ENCODE results near the gene CEBPB.

CEBPB gene

DNA sequence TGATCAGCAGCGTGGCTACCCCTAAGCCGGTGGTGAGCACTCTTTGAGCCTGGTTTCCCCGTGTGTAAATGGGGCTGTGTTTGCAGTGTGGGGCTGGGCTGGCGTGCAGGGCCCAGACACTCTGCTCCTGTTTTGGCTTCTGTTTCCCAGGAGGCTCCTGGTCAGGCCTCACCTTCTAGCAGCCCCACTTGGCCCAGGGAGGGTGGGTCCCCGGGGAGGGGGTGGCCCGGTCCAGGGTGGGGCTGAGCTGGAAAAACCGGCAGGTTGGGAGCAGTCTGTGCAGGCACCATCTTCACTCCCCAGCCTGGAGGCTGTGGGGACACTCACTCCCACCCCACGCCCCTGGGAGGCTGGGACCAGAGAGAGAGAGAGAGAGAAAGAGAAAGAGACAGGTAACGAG lies 25.3 kb downstream of the CEBPB start:
- Histone ChIP-seq H2AFZ (ENCODE audit: low read length, unreplicated experiment) (no peak overlapping the region), H3K4me1 (ENCODE audit: control insufficient read depth, insufficient read depth, low read length, unreplicated experiment) (peaks cover 5% of the 10 kb centered on the region), H3K27ac (ENCODE audit: low read depth, low read length) (no peak overlapping the region), H3K27me3 (ENCODE audit: insufficient read depth, low read length) (no peaks in the 10 kb centered on the region), H3K4me3 (ENCODE audit: low read depth, low read length) (no peak overlapping the region), H3K79me2 (ENCODE audit: control insufficient read depth, insufficient read depth, low read length, unreplicated experiment) (no peaks in the 10 kb centered on the region), H3K36me3 (ENCODE audit: insufficient read depth, low read length) (no peaks in the 10 kb centered on the region)

- Histone ChIP-seq H2AFZ (ENCODE audit: low read length, unreplicated experiment) (no peak overlapping the region), H3K79me2 (ENCODE audit: control insufficient read depth, insufficient read depth, low read length, unreplicated experiment) (no peaks in the 10 kb centered on the region), H3K4me3 (ENCODE audit: low read depth, low read length) (no peak overlapping the region), H3K27me3 (ENCODE audit: insufficient read depth, low read length) (no peaks in the 10 kb centered on the region), H3K27ac (ENCODE audit: low read depth, low read length) (no peak overlapping the region), H3K36me3 (ENCODE audit: insufficient read depth, low read length) (no peaks in the 10 kb centered on the region), H3K4me1 (ENCODE audit: control insufficient read depth, insufficient read depth, low read length, unreplicated experiment) (peaks cover 13% of the 10 kb centered on the region)
Measured at GRCh38 chr20:50216543-50217206, 26.0 kb downstream of the CEBPB start.

DNA sequence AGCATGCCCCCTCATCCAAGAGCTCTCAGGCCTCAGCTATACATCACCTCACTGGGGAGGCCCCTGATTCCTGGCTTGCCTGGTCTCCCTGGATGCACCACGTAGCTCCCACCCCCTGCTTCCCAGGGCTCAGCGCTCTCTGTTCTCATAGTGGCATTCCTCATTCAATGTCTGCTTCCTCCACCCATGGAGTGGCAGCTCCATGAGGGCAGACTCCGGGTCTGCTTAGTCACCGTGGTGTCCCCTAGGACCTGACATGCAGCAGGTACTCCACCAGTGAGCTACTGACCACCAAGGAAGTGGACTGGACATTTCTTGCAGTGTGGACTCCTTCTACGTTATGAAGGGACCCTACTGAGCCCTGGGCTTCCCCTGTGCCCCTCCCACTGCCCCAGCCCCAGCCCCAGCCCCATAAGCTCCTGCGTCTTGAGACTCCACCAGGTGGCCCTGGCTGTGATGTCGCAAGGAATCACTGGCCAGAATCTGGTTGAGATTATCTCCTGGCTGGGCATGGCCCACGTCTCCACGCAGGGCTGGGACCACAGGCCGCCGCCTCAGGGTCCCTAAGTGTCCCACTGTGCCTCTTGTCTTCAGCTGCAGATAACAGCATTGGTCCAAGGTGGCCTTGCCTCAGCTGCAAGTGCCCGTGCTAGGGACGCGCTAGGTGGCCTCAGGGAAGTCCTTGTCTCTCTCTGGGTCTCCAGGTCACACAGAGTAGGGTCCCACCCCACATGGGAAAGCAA lies 26.7 kb downstream of the CEBPB start:
- H3K36me3 ChIP-seq (ENCODE audit: insufficient read depth, low read length), result no peaks in the 10 kb centered on the region
- H3K4me3 ChIP-seq (ENCODE audit: low read depth, low read length), result no peak overlapping the region
- H3K27me3 ChIP-seq (ENCODE audit: insufficient read depth, low read length), result no peaks in the 10 kb centered on the region
- H3K4me1 ChIP-seq (ENCODE audit: control insufficient read depth, insufficient read depth, low read length, unreplicated experiment), result peaks cover 19% of the 10 kb centered on the region
- no peak overlapping the region for H2AFZ ChIP-seq (ENCODE audit: low read length, unreplicated experiment)
- no peaks in the 10 kb centered on the region for H3K79me2 ChIP-seq (ENCODE audit: control insufficient read depth, insufficient read depth, low read length, unreplicated experiment)
- H3K27ac ChIP-seq (ENCODE audit: low read depth, low read length), result no peak overlapping the region

GRCh38 chr20:50218987-50219435 lies 28.4 kb downstream of the CEBPB start:
- no peaks in the 10 kb centered on the region for H3K36me3 ChIP-seq (ENCODE audit: insufficient read depth, low read length)
- no peak overlapping the region for H3K27ac ChIP-seq (ENCODE audit: low read depth, low read length)
- H3K79me2 ChIP-seq (ENCODE audit: control insufficient read depth, insufficient read depth, low read length, unreplicated experiment), result no peaks in the 10 kb centered on the region
- H2AFZ ChIP-seq (ENCODE audit: low read length, unreplicated experiment), result no peak overlapping the region
- H3K4me1 ChIP-seq (ENCODE audit: control insufficient read depth, insufficient read depth, low read length, unreplicated experiment), result peaks cover 19% of the 10 kb centered on the region
- H3K4me3 ChIP-seq (ENCODE audit: low read depth, low read length), result no peak overlapping the region
- H3K27me3 ChIP-seq (ENCODE audit: insufficient read depth, low read length), result no peaks in the 10 kb centered on the region

GRCh38 chr20:50219600-50219999 lies 29.0 kb downstream of the CEBPB start:
- Histone ChIP-seq H3K27me3 (ENCODE audit: insufficient read depth, low read length) (no peaks in the 10 kb centered on the region), H3K27ac (ENCODE audit: low read depth, low read length) (no peak overlapping the region), H3K79me2 (ENCODE audit: control insufficient read depth, insufficient read depth, low read length, unreplicated experiment) (no peaks in the 10 kb centered on the region), H3K4me3 (ENCODE audit: low read depth, low read length) (no peak overlapping the region), H2AFZ (ENCODE audit: low read length, unreplicated experiment) (no peak overlapping the region), H3K36me3 (ENCODE audit: insufficient read depth, low read length) (no peaks in the 10 kb centered on the region), H3K4me1 (ENCODE audit: control insufficient read depth, insufficient read depth, low read length, unreplicated experiment) (peaks cover 19% of the 10 kb centered on the region)

DNA sequence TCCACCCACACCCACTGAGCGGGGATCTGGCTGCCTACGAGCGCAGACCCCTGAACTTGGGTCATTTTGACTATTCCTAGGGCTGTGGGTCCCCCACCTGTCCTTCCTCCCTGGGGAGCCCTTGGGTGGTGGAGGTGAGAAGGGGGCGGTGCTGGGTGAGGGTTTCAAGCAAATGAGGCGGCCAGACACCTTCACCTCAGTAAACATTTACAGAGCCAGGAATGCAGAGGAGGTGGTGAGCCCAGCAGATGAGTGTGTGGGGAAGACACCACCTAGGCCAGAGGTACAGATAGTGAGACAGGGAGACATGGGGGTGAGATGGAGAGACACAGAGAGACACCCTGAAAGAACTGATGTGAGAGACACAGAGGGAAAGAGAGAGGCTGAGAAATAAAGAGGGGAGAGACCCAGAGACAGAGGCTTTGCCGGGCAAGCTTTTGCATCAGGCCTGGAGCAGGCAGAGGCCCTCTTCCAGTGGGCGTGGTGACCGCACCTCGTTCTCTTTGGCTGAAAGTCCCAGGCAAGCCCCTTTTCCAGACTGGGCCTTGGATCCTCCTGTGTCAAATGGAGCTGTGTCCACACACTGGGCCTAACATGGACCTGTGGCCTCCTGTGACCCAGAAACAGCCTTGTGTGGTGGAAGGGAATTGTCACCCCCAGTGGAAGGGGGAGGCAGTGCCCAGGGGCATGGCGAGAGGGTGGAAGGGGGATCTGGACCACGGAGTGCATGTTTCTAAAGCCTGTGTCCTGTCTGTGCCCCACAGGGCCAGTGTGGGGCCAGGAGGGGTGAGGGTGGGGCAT lies 29.7 kb downstream of the CEBPB start:
- Histone ChIP-seq H3K36me3 (ENCODE audit: insufficient read depth, low read length) (no peaks in the 10 kb centered on the region), H2AFZ (ENCODE audit: low read length, unreplicated experiment) (no peak overlapping the region), H3K27ac (ENCODE audit: low read depth, low read length) (0 out of 2 replicates have a peak overlapping the region, but pooled peaks have one; percentile 62), H3K4me1 (ENCODE audit: control insufficient read depth, insufficient read depth, low read length, unreplicated experiment) (peaks cover 26% of the 10 kb centered on the region), H3K79me2 (ENCODE audit: control insufficient read depth, insufficient read depth, low read length, unreplicated experiment) (no peaks in the 10 kb centered on the region), H3K27me3 (ENCODE audit: insufficient read depth, low read length) (no peaks in the 10 kb centered on the region), H3K4me3 (ENCODE audit: low read depth, low read length) (no peak overlapping the region)

DNA sequence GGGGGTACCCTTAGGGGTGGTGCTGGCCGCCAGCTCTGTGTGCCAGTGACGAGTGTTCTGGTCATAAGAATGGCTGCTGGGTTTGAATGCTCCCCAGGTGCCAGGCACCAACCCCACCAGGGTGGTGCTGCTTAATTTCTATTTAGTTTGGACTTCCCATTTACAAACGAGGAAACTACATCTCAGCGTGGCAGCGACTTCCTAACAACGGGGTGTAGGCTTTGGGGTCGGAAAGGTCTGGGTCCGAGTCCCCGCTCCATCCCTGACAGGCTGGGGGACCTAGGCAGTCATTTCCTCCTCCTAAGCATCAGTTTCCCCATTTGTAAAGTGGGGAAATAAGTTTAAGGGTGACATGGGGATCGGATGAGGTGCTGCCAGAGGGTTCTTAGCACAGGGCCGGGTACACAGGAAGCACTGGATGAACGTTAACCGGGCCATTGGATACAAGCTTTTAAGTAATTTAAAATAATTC lies 30.3 kb downstream of the CEBPB start:
- H2AFZ ChIP-seq (ENCODE audit: low read length, unreplicated experiment), result no peak overlapping the region
- peaks cover 26% of the 10 kb centered on the region for H3K4me1 ChIP-seq (ENCODE audit: control insufficient read depth, insufficient read depth, low read length, unreplicated experiment)
- no peaks in the 10 kb centered on the region for H3K36me3 ChIP-seq (ENCODE audit: insufficient read depth, low read length)
- H3K79me2 ChIP-seq (ENCODE audit: control insufficient read depth, insufficient read depth, low read length, unreplicated experiment), result no peaks in the 10 kb centered on the region
- H3K27me3 ChIP-seq (ENCODE audit: insufficient read depth, low read length), result no peaks in the 10 kb centered on the region
- peak overlapping the region; percentile 62 for H3K27ac ChIP-seq (ENCODE audit: low read depth, low read length)
- no peak overlapping the region for H3K4me3 ChIP-seq (ENCODE audit: low read depth, low read length)

- Histone ChIP-seq H3K79me2 (ENCODE audit: control insufficient read depth, insufficient read depth, low read length, unreplicated experiment) (no peaks in the 10 kb centered on the region), H3K36me3 (ENCODE audit: insufficient read depth, low read length) (no peaks in the 10 kb centered on the region), H3K27ac (ENCODE audit: low read depth, low read length) (peak overlapping the region; percentile 62), H3K27me3 (ENCODE audit: insufficient read depth, low read length) (no peaks in the 10 kb centered on the region), H3K4me3 (ENCODE audit: low read depth, low read length) (no peak overlapping the region), H3K4me1 (ENCODE audit: control insufficient read depth, insufficient read depth, low read length, unreplicated experiment) (peaks cover 28% of the 10 kb centered on the region), H2AFZ (ENCODE audit: low read length, unreplicated experiment) (no peak overlapping the region)
Measured at GRCh38 chr20:50221501-50222308, 31.1 kb downstream of the CEBPB start.

DNA sequence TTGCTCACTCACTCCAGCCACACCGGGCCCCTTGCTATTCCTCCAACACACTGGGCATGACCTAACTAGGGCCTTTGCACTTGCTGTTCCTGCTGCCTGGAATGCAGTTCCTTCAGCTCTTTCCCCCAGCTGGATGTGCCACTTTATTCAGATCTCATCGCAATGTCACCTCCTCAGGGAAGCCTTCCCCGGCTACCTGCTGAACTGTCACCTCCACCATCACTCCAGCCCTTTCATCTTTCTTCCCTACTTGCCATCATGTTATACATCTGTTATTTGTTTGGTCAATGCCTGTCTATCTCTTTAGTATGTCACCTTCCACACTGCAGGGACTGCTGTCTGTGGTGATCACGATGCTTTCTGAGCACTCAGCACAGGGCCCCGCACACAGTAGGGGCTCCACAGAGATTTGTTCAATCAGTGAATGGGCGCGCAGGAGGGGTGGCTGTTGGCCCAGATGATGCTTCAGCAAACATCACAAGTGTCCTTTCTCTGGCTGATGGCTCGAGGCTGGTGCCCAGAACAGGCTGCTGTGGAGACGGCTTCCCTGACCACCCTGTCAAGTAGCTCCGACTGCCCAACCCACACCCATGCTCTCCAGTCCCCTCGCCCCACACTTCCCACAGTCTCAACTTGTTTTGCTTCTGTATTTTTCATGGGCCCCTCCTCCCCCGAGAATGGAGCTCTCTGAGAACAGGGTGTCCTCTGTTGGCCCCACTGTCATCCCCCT lies 31.8 kb downstream of the CEBPB start:
- no peaks in the 10 kb centered on the region for H3K79me2 ChIP-seq (ENCODE audit: control insufficient read depth, insufficient read depth, low read length, unreplicated experiment)
- no peak overlapping the region for H2AFZ ChIP-seq (ENCODE audit: low read length, unreplicated experiment)
- no peaks in the 10 kb centered on the region for H3K36me3 ChIP-seq (ENCODE audit: insufficient read depth, low read length)
- no peaks in the 10 kb centered on the region for H3K27me3 ChIP-seq (ENCODE audit: insufficient read depth, low read length)
- no peak overlapping the region for H3K4me3 ChIP-seq (ENCODE audit: low read depth, low read length)
- peaks cover 32% of the 10 kb centered on the region for H3K4me1 ChIP-seq (ENCODE audit: control insufficient read depth, insufficient read depth, low read length, unreplicated experiment)
- peak overlapping the region; percentile 62; the same call in 1 of the 2 replicates for H3K27ac ChIP-seq (ENCODE audit: low read depth, low read length)
